ENCODE measurements around the gene TRPM5. TPM values are rescaled to one million over a fixed set of nuclear protein-coding genes. Genes with fewer than 3 reads are reported as not detected.
A peak's percentile ranks its signal among the peaks of the same experiment; 100 is the strongest.

TRPM5 gene
- total RNA-seq, 1 donor from 2014 or later: not detected

- Histone ChIP-seq H3K9me3 (no peaks in the 10 kb centered on the region), H3K36me3 (no peaks in the 10 kb centered on the region), H3K27ac (no peak overlapping the region), H3K4me1 (peaks cover 16% of the 10 kb centered on the region), H3K4me3 (no peak overlapping the region), H3K27me3 (ENCODE audit: low read depth) (peaks cover 4% of the 10 kb centered on the region)
- TF ChIP-seq CTCF (IDR thresholded peaks at IDR 0.05): no peak
- no peak for DNase-seq
- no peak for ATAC-seq
- intact Hi-C loops (cut with DNase I): loop anchor here (10.0 kb wide), 1 partner anchor 118 kb away; the partner anchor contains the start of genes C11orf21 and TSPAN32
These were observed 21.7 kb downstream of the TRPM5 start for GRCh38 chr11:2422461-2423156.

GRCh38 chr11:2421996-2422395 is 22.3 kb downstream of the TRPM5 start:
- TF ChIP-seq CTCF (IDR thresholded peaks at IDR 0.05): no peak
- DNase-seq (no peak), ATAC-seq (no peak)
- Histone ChIP-seq H3K36me3 (no peaks in the 10 kb centered on the region), H3K4me1 (peaks cover 16% of the 10 kb centered on the region), H3K27ac (no peak overlapping the region), H3K4me3 (no peak overlapping the region), H3K9me3 (no peaks in the 10 kb centered on the region), H3K27me3 (ENCODE audit: low read depth) (peaks cover 4% of the 10 kb centered on the region)
- intact Hi-C loops (cut with DNase I): loop anchor here (10.0 kb wide), 1 partner anchor 117 kb away; the partner anchor contains the start of genes C11orf21 and TSPAN32

GRCh38 chr11:2421226-2421994 is 22.9 kb downstream of the TRPM5 start:
- H3K9me3 ChIP-seq: no peaks in the 10 kb centered on the region
- no peak for TF ChIP-seq CTCF (IDR thresholded peaks at IDR 0.05)
- ATAC-seq (no peak), DNase-seq (no peak)
- no peak overlapping the region for H3K4me3 ChIP-seq
- intact Hi-C loops (cut with DNase I): loop anchor here (10.0 kb wide), 1 partner anchor 117 kb away; the partner anchor contains the start of genes C11orf21 and TSPAN32
- H3K27me3 ChIP-seq (ENCODE audit: low read depth): peaks cover 4% of the 10 kb centered on the region
- H3K36me3 ChIP-seq: no peaks in the 10 kb centered on the region
- H3K27ac ChIP-seq: no peak overlapping the region
- peaks cover 16% of the 10 kb centered on the region for H3K4me1 ChIP-seq

- H3K27ac ChIP-seq: no peak overlapping the region
- H3K36me3 ChIP-seq: no peaks in the 10 kb centered on the region
- no peaks in the 10 kb centered on the region for H3K9me3 ChIP-seq
- TF ChIP-seq CTCF (IDR thresholded peaks at IDR 0.05): peak; percentile 98
- H3K4me3 ChIP-seq: no peak overlapping the region
- H3K27me3 ChIP-seq (ENCODE audit: low read depth): peaks cover 4% of the 10 kb centered on the region
- DNase-seq (peak; percentile 85), ATAC-seq (peak; percentile 93 to 96)
- H3K4me1 ChIP-seq: peaks cover 16% of the 10 kb centered on the region
- intact Hi-C loops (cut with DNase I): loop anchor here (10.0 kb wide), 1 partner anchor 116 kb away; the partner anchor contains the start of genes C11orf21 and TSPAN32
These were observed 23.6 kb downstream of the TRPM5 start for GRCh38 chr11:2420502-2421225.

All from lower lobe of right lung (tissue), 2 donors.